Panc1 (cell line): Measurements from ENCODE around the gene ZDHHC4. TPM values are rescaled to one million over a fixed set of nuclear protein-coding genes. Genes with fewer than 3 reads are reported as not detected.

Experiments
- ATAC-seq: fragments of 200-7000 bp; cut with Tn5 transposase; 2 replicates; pipeline ENCODE4 v1.9.1; 2020; ENCODE audit warnings: mild to moderate bottlenecking, moderate library complexity
- BruUV-seq: library from RNA; stranded (reverse); fragments of 400-500 nt; replicated peaks from 2 replicates; lab custom pipeline; 2021; lab: Mats Ljungman, UMichigan
- CTCF ChIA-PET: fragments of 300-600 bp; sonication (Branson Sonifier 250); formaldehyde crosslinking; loops from one replicate; lab custom pipeline; 2022; ENCODE audit warnings: antibody characterized with exemption; lab: Charles Lee
- POLR2A ChIA-PET: fragments of 300-600 bp; sonication (Branson Sonifier 250); formaldehyde crosslinking; loops from one replicate; lab custom pipeline; 2022; ENCODE audit warnings: antibody characterized with exemption; lab: Charles Lee
- DNase-seq: peaks from one replicate; pipeline ENCODE4 v3.0.0-alpha.2; 2010; ENCODE audit warnings: low read depth, low spot score
- H3K27ac ChIP-seq: 2 replicates; pipeline ENCODE4 v1.5.1; 2011; ENCODE audit warnings: mild to moderate bottlenecking, low read length, inconsistent platforms
- H3K27me3 ChIP-seq: fragments of 200-500 bp; sonication (Bioruptor generic); 2 replicates; pipeline ENCODE4 v1.6.0; 2014; ENCODE audit warnings: low read length, inconsistent platforms; ENCODE audit not compliant: control insufficient read depth, insufficient read depth
- H3K36me3 ChIP-seq: fragments of 200-500 bp; sonication (Bioruptor generic); 2 replicates; pipeline ENCODE4 v1.5.1; 2014; ENCODE audit warnings: inconsistent platforms, mild to moderate bottlenecking, low read length, moderate library complexity; ENCODE audit not compliant: control insufficient read depth, insufficient read depth
- H3K4me1 ChIP-seq: 2 replicates; pipeline ENCODE4 v1.5.1; 2011; ENCODE audit warnings: inconsistent platforms, mild to moderate bottlenecking, low read length, moderate library complexity; ENCODE audit not compliant: control insufficient read depth, insufficient read depth
- H3K4me3 ChIP-seq, 2 experiments: 2 replicates each; pipeline ENCODE4 v1.5.1; 2011 to 2012; ENCODE audit warnings: low read depth in 2 of 2, low read length in 2 of 2, mild to moderate bottlenecking in 2 of 2, inconsistent platforms in 1 of 2, moderate library complexity in 1 of 2
- H3K9me3 ChIP-seq: fragments of 200-500 bp; sonication (Bioruptor generic); 2 replicates; pipeline ENCODE4 v1.5.1; 2014; ENCODE audit warnings: low read depth, mild to moderate bottlenecking, inconsistent platforms, low read length, moderate library complexity; ENCODE audit not compliant: control insufficient read depth, insufficient read depth
- CTCF ChIP-seq: fragments of 450-650 bp; IDR thresholded peaks from 2 replicates; pipeline ENCODE4 v1.5.1; 2017; ENCODE audit warnings: mild to moderate bottlenecking
- POLR2AphosphoS5 ChIP-seq: IDR thresholded peaks from 2 replicates; pipeline ENCODE4 v1.6.1; 2012; ENCODE audit warnings: mild to moderate bottlenecking, low read depth, low read length, moderate library complexity
- REST ChIP-seq, 2 experiments: IDR thresholded peaks; 2 replicates each; pipeline ENCODE4 v1.6.1; 2011 to 2012; ENCODE audit warnings: low read depth in 2 of 2, control low read depth in 1 of 2, low read length in 1 of 2, mild to moderate bottlenecking in 1 of 2, moderate library complexity in 1 of 2; ENCODE audit not compliant: insufficient read depth in 1 of 2
- SIN3A ChIP-seq: IDR thresholded peaks from 2 replicates; pipeline ENCODE4 v1.6.1; 2012; ENCODE audit warnings: low read depth, mild to moderate bottlenecking, low read length, moderate library complexity, borderline replicate concordance; ENCODE audit not compliant: insufficient read depth
- TCF7L2 ChIP-seq: IDR thresholded peaks from 2 replicates; pipeline ENCODE4 v1.6.1; 2011; ENCODE audit warnings: mild to moderate bottlenecking, low read depth, low read length, inconsistent platforms
- in situ Hi-C: cut with HindIII; loops from 2 replicates; pipeline ENCODE4 v1.10.0; 2016; ENCODE audit warnings: low sequenced_read_pairs, low pct_unique_long_range_greater_than_20kb
- intact Hi-C: fragments of 100-400 bp; cut with micrococcal nuclease; formaldehyde crosslinking; loops from one replicate; pipeline ENCODE4 v1.10.0; 2022; ENCODE audit not compliant: unreplicated experiment
- total RNA-seq: library from RNA; stranded (reverse); gene quantifications from one replicate; pipeline ENCODE4 v1.2.1, GENCODE V29; 2021; ENCODE audit not compliant: unreplicated experiment

ZDHHC4 gene
- total RNA-seq, 1 experiment from 2014 or later = 113 TPM

DNA sequence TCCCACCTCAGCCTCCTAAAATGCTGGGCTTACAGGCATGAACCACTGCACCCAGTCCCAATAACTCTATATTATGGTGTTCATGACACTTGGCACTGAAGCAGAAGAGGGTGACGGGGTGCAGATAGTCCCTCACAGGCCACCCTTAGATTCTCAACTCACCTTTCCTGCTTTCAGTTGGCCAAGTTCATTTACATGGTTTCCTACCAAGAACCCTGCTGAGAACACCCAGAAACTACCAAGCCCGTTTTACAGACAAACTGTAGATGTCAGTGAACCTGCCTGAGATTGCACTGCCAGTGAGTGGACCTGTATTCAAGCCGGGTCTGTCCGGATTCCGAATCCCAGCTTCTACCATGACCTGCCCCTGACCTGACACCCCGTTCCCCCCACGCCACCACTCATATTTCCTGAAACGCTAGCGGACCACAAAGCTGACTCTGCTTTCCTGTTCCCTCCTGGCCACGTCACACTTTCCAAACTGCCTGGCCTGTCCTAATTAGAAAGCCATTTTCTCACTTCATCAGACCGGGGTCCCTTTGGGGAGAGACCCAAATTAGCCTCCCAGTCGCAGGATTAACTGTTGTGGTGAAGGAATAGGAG lies 43.3 kb upstream of the ZDHHC4 start:
- ChIA-PET CTCF (no interaction called here), POLR2A (no interaction called here)
- Histone ChIP-seq H3K36me3 (no peaks in the 10 kb centered on the region), H3K27me3 (peaks cover 2% of the 10 kb centered on the region; the same call in 1 of the 2 replicates), H3K4me1 (peaks cover 4% of the 10 kb centered on the region; the same call in 1 of the 2 replicates), H3K4me3 (no peak overlapping the region), H3K27ac (no peak overlapping the region), H3K9me3 (no peaks in the 10 kb centered on the region)
- DNase-seq (no peak), ATAC-seq (no peak)
- no TSS peak for BruUV-seq
- intact Hi-C loops (no loop called here), in situ Hi-C loops (no loop called here)
- TF ChIP-seq TCF7L2 (no peak), REST (IDR thresholded peaks at IDR 0.05; ENCODE audit: insufficient read depth in 1 of 2, low read depth in 2 of 2, low read length in 1 of 2) (no peak), SIN3A (no peak), POLR2AphosphoS5 (no peak), CTCF (no peak)

- ATAC-seq (peak; percentile 28; the same call in 1 of the 2 replicates), DNase-seq (no peak)
- Histone ChIP-seq H3K27ac (no peak overlapping the region), H3K9me3 (no peaks in the 10 kb centered on the region), H3K4me1 (0 out of 2 replicates have a peak, but pooled peaks cover under 1% of the 10 kb centered on the region), H3K27me3 (no peaks in the 10 kb centered on the region), H3K4me3 (peak overlapping the region; percentile 16 to 29; a peak in 3 of 4 replicates), H3K36me3 (no peaks in the 10 kb centered on the region)
- no peak for TF ChIP-seq SIN3A
- no peak for TF ChIP-seq CTCF
- no peak for TF ChIP-seq POLR2AphosphoS5
- no peak for TF ChIP-seq REST (IDR thresholded peaks at IDR 0.05; ENCODE audit: insufficient read depth in 1 of 2, low read depth in 2 of 2, low read length in 1 of 2)
- no peak for TF ChIP-seq TCF7L2
- in situ Hi-C loops = no loop called here
- intact Hi-C loops = no loop called here
- BruUV-seq = no TSS peak
- ChIA-PET CTCF (interaction anchor here (0.6 kb wide), 1 partner anchor 888 kb away, joined by 3 read pairs; no protein-coding TSS in a partner anchor), POLR2A (no interaction called here)
These were observed 40.7 kb upstream of the ZDHHC4 start for GRCh38 chr7:6536262-6537260.
